Mononuclear cell (primary cell): Measurements from ENCODE around the gene ZNF764. TPM values are rescaled to one million over a fixed set of nuclear protein-coding genes. Genes with fewer than 3 reads are reported as not detected.

Source experiments
- H3K27me3 ChIP-seq: 2 replicates; pipeline ENCODE4 v1.6.0; 2011; ENCODE audit warnings: low read length, control low read depth; ENCODE audit not compliant: insufficient read depth
- H3K4me1 ChIP-seq: 2 replicates; pipeline ENCODE4 v1.5.1; 2011; ENCODE audit warnings: mild to moderate bottlenecking, low read length, control low read depth; ENCODE audit not compliant: insufficient read depth
- H3K4me3 ChIP-seq: 2 replicates; pipeline ENCODE4 v1.5.1; 2011; ENCODE audit warnings: mild to moderate bottlenecking, low read length, moderate library complexity
- H3K9me3 ChIP-seq: 2 replicates; pipeline ENCODE4 v1.5.1; 2011; ENCODE audit warnings: low read depth, mild to moderate bottlenecking, control low read depth, low read length
- total RNA-seq: library from RNA; depleted of rRNA; stranded (reverse); fragments of >200 nt; gene quantifications from one replicate; pipeline ENCODE4 v1.2.3, GENCODE V29; 2012

ZNF764 gene
- total RNA-seq, 1 donor, result 10.5 TPM

DNA sequence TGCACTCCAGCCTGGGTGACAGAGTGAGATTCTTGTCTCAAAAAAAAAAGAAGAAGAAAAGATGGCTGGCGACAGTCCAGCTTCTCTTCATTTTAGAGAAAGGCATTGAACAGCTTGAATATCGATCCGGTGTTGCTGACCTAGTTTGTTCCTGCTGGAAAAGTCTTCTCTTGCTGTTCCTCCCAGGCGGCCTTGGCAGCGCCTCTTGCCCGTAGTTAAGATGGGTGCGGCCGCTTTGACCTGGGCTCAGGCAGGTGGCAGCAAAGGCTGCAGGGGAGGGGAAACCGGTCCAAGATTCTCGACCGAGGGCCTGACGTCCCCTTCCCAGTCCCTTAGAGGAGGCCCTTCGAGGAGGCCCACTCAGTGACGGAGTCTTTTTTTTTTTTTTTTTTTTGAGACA lies 3.8 kb upstream of the ZNF764 start:
- Histone ChIP-seq H3K27me3 (no peaks in the 10 kb centered on the region), H3K4me3 (peak overlapping the region; percentile 47), H3K4me1 (peaks cover 45% of the 10 kb centered on the region), H3K9me3 (no peaks in the 10 kb centered on the region)

DNA sequence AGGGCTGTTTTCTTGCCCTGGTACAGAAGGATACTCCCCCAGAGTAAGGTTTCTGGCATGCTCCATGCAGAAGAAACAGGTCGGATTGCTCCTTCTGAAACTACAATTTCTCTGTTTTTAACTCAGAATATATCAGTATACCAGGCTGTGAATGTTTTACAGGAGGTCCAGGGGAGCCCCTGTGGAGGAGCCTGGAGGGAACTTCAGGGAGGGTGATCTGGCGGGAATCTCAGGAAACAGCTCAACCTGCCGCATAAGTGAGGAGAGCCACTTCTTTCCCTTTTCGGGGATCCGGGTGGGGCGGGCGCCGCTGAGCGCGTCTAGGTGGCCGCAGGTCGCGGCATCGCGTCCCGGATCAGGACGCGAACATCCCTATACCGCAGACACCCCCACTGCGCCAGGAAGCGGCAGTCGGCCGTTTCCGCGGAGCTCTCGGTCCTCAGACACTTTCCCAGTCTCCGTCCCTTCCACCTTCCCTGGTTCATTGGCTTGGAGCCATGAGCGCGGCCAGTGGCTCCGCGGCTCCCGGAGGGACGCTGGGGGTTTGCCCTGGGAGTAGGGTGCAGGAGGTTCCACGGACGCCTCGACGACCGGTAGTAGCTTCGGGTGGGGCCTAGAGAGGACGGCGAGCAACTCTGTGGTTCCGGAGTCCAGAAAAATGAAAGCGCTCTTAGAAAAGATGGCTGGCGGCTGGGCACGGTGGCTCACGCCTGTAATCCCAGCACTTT lies 3.1 kb upstream of the ZNF764 start:
- Histone ChIP-seq H3K27me3 (no peaks in the 10 kb centered on the region), H3K4me3 (peak overlapping the region; percentile 47), H3K9me3 (no peaks in the 10 kb centered on the region), H3K4me1 (peaks cover 51% of the 10 kb centered on the region)

GRCh38 chr16:30559690-30560089 lies 1.5 kb upstream of the ZNF764 start:
- H3K9me3 ChIP-seq, result no peaks in the 10 kb centered on the region
- H3K27me3 ChIP-seq, result no peaks in the 10 kb centered on the region
- H3K4me3 ChIP-seq, result no peak overlapping the region
- H3K4me1 ChIP-seq, result peaks cover 55% of the 10 kb centered on the region

GRCh38 chr16:30558789-30559377 lies 709 bp upstream of the ZNF764 start:
- Histone ChIP-seq H3K4me1 (peaks cover 56% of the 10 kb centered on the region), H3K4me3 (peak overlapping the region; percentile 67), H3K9me3 (no peaks in the 10 kb centered on the region), H3K27me3 (no peaks in the 10 kb centered on the region)

GRCh38 chr16:30557707-30557956 lies 542 bp downstream of the ZNF764 start:
- Histone ChIP-seq H3K4me1 (peaks cover 69% of the 10 kb centered on the region), H3K27me3 (no peaks in the 10 kb centered on the region), H3K4me3 (peak overlapping the region; percentile 67), H3K9me3 (no peaks in the 10 kb centered on the region)

DNA sequence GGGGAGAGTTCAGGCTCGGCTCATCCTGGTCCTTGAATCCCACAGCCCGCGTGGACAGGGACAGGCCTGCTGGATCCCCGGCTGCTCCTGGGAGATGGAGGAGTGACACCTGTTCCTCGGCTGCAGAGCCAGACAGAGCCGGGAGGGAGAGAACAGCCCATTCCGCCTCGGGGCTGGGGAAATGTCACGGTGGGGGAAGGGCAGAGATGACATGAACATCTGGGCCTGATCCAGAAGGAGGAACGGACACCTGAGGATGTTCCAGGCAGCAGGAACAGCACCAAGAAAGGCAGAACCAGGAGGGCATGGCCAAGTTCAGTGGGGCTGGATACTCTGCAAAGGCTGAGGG lies 2.1 kb downstream of the ZNF764 start:
- Histone ChIP-seq H3K9me3 (no peaks in the 10 kb centered on the region), H3K4me1 (peaks cover 70% of the 10 kb centered on the region), H3K4me3 (no peak overlapping the region), H3K27me3 (no peaks in the 10 kb centered on the region)

DNA sequence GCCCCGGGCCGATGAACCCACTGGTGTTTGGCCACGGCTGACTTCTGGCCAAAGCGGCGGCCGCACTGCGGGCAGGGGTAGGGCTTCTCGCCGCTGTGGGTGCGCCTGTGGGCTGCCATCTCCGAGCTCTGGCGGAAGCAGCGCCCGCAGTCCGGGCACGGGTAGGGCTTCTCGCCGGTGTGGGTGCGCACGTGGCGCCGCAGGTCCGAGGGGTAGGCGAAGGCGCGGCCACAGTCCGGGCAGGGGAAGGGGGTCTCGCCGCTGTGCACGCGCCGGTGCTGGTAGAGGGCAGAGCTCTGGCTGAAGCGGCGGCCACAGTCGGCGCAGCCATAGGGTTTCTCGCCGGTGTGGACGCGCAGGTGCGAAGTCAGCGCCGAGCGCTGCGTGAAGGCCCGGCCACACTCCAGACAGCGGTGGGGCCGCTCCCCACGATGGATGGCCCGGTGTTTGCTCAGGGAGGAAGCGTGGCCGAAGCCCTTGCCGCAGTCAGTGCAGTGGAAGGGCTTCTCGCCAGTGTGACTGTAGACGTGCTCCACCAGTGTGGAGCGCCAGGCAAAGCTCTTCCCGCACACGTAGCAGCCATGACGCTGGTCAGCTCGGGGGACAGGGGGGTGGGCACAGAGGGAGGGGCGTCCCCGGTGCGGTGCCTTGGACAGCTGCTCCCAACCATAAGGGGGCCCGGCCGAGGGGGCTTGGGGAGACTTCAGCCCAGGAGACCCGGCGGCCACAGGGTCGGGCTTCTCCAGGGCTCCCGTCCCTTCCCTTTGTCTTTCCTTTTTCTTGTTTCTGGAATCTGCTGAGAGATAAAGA lies 2.7 kb downstream of the ZNF764 start:
- Histone ChIP-seq H3K4me1 (peaks cover 66% of the 10 kb centered on the region), H3K27me3 (no peaks in the 10 kb centered on the region)

GRCh38 chr16:30554557-30555314 lies 3.4 kb downstream of the ZNF764 start:
- no peaks in the 10 kb centered on the region for H3K9me3 ChIP-seq
- no peaks in the 10 kb centered on the region for H3K27me3 ChIP-seq
- H3K4me3 ChIP-seq, result no peak overlapping the region
- peaks cover 61% of the 10 kb centered on the region for H3K4me1 ChIP-seq

More for the DNA sequence above, 2.7 kb downstream of the ZNF764 start:
- H3K9me3 ChIP-seq, result no peaks in the 10 kb centered on the region
- H3K4me3 ChIP-seq, result no peak overlapping the region

DNA sequence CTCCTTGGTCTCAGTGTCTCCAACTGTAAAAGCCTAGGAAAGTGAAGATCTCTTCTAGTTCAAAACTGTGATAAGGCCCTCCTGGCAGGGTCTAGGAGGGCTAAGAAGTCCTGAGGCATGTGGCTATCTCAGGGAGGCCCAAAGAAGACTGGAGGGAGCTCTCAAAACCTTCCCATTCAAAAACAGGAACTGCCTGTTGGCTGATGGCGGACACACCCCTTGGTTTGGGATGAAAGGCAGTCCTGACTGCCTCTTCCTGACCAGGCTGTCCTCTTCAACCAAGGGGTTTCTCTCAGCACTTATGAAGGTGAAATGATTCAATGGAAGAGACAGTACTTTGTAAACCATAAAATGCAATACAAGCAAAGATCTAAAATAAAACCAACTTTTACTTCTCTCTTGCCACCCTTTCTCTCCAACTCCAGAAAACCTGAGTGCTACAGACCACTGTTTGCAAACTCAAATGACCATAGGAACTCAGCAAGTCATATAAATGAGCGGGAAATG lies 4.7 kb downstream of the ZNF764 start:
- peaks cover 48% of the 10 kb centered on the region for H3K4me1 ChIP-seq

DNA sequence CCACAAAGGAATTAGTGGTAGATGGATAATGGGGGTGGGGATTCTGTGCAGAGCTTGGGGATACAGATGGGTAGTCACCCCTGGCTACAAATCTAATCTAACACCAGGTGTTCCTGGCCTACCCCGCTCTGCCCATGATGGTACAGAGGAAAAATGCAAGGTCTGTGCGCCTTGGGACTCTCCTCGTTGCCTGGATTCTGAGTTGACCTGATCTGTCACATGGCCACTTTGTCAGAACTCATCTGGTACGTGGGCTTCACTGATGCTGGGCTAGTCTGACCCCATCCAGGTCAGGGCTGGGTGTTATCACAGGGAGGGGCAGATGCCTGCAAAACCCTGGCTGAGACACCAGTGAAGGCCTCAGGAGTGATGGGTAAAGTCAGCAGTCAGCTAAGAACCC lies 5.2 kb downstream of the ZNF764 start:
- Histone ChIP-seq H3K9me3 (no peaks in the 10 kb centered on the region), H3K27me3 (no peaks in the 10 kb centered on the region), H3K4me3 (no peak overlapping the region), H3K4me1 (peaks cover 48% of the 10 kb centered on the region)

More for the DNA sequence above, 4.7 kb downstream of the ZNF764 start:
- Histone ChIP-seq H3K4me3 (no peak overlapping the region), H3K27me3 (no peaks in the 10 kb centered on the region), H3K9me3 (no peaks in the 10 kb centered on the region)

GRCh38 chr16:30551781-30552180 lies 6.4 kb downstream of the ZNF764 start:
- Histone ChIP-seq H3K27me3 (no peaks in the 10 kb centered on the region), H3K9me3 (no peaks in the 10 kb centered on the region), H3K4me1 (peaks cover 38% of the 10 kb centered on the region), H3K4me3 (no peak overlapping the region)

DNA sequence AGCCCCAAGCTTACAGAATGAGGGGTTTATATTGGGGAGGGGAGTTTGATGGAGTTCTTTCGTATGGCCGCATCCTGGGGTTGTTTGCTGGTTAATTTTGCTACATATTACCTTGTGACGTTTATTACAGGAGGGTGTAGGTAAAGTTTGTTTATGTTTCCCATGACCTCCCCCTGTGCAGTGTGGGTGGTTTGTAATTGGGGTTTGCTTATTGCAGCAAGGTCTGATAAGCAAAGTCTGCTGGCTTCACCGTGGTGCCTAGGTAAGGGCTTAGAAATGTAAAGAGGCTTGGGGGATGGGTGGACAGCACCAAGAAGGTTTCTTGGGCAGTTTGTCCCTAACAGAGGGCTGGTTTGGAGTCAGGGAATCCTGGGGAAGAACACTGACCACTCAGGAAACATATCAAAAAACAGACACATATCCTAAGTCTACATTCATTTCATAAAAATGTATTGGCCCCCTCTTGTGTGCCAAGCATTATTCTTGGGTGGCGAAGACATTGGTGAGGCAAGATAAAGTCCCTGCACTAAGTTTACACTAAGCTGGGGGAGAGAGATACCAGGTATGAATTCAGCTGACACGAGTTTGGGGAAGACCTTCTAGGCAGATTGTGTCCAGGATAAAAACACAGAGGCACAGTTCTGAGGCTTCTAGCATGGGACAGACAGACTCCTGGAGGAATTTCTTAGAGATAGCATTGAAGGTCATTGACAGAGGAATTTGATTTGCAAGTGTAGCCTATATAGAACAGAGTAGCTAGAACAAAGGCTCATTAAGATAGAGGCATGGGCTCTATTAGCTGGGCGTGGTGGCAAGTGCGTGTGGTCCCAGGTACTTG lies 9.5 kb downstream of the ZNF764 start:
- peaks cover 36% of the 10 kb centered on the region for H3K4me1 ChIP-seq
- H3K9me3 ChIP-seq, result no peaks in the 10 kb centered on the region
- no peak overlapping the region for H3K4me3 ChIP-seq
- no peaks in the 10 kb centered on the region for H3K27me3 ChIP-seq

- Histone ChIP-seq H3K9me3 (no peaks in the 10 kb centered on the region), H3K4me1 (peaks cover 13% of the 10 kb centered on the region), H3K4me3 (no peak overlapping the region), H3K27me3 (no peaks in the 10 kb centered on the region)
Observed at GRCh38 chr16:30546115-30546514, 12.1 kb downstream of the ZNF764 start.

GRCh38 chr16:30543067-30543466 lies 15.1 kb downstream of the ZNF764 start:
- Histone ChIP-seq H3K9me3 (no peaks in the 10 kb centered on the region), H3K4me3 (no peak overlapping the region), H3K27me3 (no peaks in the 10 kb centered on the region), H3K4me1 (peaks cover 11% of the 10 kb centered on the region)
